ENCODE data around the gene CREB3L1.

Gene CREB3L1, protein sequence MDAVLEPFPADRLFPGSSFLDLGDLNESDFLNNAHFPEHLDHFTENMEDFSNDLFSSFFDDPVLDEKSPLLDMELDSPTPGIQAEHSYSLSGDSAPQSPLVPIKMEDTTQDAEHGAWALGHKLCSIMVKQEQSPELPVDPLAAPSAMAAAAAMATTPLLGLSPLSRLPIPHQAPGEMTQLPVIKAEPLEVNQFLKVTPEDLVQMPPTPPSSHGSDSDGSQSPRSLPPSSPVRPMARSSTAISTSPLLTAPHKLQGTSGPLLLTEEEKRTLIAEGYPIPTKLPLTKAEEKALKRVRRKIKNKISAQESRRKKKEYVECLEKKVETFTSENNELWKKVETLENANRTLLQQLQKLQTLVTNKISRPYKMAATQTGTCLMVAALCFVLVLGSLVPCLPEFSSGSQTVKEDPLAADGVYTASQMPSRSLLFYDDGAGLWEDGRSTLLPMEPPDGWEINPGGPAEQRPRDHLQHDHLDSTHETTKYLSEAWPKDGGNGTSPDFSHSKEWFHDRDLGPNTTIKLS

DNA sequence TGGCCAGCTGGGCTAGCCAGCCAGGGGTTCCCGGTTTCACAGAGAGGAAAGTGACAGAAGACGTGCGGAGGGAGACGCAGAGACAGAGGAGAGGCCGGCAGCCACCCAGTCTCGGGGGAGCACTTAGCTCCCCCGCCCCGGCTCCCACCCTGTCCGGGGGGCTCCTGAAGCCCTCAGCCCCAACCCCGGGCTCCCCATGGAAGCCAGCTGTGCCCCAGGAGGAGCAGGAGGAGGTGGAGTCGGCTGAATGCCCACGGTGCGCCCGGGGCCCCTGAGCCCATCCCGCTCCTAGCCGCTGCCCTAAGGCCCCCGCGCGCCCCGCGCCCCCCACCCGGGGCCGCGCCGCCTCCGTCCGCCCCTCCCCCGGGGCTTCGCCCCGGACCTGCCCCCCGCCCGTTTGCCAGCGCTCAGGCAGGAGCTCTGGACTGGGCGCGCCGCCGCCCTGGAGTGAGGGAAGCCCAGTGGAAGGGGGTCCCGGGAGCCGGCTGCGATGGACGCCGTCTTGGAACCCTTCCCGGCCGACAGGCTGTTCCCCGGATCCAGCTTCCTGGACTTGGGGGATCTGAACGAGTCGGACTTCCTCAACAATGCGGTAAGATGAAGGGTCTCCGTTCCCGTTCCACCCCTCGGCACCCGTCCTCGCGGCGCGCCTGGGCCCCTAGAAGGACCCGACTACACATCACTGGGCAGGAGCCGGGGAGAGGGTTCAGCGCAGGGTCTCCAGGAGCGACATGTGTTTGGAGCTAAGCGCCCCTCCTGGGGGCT, at the start of gene CREB3L1:
TSS of gene CREB3L1 (plus strand) at position 41 of the 765 bp plus-strand sequence. CDS start at position 491, 450 bp downstream.
- no peak for DNase-seq

DNA sequence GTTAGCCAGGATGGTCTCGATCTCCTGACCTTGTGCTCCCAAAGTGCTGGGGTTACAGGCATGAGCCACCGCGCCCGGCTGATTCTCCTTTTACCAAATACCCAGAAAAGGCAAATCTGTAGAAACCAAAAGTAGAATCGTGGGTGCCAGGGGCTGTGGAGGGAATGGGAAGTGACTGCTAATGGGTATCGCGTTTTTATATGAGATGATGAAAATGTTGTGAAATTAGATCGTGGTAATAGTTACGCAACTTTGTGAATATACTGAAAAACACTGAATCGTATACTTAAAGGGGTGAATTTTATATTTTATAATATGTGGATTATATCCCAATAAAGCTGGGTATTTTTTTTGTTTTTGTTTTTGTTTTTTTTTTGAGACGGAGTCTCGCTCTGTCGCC, 48.2 kb upstream of the CREB3L1 start:
- no peak for DNase-seq

DNA sequence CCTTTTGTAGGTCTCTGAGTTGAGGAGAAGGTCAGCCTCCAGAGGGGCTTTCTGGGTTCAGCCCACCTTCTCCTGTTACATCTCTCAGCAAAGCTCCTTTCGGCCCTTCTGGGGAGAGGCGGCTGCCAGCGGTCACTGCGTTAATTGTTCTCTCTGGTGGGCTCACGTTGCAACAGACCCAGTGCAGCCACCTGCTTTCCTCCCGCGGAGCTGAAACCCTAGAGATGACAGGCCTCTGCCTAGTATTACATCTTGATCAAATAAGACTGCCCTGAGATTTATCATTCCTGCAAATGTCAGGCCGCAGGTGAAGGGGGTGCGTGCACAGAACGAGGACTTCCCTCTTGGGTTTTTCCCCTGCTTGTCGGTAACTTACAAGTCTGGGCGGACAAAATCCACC, 43.2 kb upstream of the CREB3L1 start:
- DNase-seq, result no peak

DNA sequence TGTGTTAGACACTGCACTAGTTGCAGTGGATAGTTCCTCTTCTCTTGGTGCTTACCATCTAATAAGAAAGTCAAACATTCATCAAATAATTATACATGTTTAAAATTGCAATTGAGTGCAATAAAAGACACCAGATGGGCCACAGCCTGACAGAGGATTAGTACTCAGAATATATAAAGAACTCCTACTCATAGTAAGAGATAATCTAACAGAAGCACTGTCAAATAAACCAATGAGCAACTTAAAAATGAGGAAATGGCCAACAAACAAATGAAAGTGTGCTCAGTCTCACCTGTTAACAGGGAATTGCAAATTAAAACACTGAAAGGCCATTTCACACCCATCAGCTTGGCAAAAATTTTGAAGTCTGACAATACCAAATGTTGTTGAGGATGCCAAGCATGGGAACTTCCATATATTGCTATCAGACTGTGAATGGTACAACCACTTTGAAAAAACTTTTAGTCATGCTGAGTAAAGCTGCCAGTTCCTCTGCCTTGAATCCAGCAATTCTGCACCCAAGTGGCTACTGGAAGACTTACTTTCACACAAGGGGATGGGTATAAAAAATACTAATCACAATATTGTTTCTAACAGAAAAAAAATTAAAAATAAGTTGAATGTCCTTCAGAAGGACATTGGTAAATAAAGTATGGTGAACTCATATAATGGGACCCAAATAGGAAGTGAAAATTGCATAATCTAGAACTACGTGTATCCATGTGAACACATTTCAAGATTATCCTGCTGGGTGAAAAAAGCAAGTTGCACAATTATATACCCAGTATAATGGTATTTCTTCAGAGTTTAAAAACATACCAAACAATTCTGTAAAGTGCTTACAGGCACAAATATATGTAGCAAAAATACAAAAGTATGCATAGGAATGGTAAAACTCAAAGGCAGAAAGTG, 41.4 kb upstream of the CREB3L1 start:
- no peak for DNase-seq

DNA sequence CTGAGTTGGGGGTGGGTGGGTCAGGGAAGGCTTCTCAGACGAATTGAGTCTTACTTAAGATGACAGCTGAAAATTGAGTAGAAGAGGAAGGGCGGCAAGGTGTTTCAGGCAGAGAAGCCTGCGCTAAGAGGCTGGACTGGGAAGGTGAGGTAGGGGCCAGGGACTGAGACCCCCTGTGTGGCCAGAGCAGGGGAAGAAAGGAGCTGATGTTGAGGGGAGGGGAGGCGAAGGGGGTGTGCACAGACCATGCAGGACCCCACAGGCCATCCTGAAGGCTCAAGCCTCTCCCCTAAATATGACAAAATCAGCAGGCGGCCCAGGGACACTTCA, 40.6 kb upstream of the CREB3L1 start:
- no peak for DNase-seq

DNA sequence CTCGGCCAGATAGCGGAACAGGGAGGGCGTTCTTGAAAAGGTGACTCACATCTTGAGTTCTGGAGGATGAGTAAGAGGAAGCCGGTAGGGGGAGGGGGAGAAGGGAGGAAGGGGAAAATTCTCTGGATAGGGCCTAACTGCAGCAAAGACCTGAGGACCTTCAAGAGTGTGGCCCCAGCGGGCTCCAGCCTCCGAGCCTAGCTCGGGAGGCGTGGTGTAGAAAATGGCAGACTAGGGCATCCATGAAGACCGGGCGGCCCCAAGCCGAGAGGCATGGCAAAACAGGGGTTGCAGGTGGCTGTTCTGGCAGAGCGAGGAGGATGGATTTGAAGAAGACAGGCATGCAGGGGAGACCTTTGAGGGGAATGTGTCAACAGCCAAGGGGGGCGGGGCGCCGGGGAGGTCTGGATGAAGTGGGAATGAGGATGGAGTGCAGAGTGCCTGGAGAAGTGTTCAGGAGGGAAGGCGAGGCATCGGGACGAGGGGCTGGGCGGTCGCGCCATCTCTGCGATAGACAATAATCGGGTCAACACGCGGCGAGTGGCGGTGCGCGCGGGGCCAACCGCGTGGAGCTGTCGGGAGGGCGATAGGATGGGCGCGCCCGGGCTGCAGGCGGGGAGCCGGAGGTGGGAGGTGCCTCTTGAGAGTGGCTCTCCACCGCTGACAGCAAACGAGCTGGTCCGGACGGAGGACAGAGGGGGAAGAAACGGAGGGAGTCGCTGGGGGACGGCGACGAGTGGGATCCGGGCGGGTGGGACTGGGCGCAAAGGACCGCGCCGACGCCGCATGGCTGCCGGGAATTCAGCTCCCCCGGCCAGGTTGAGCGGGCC, 40.0 kb upstream of the CREB3L1 start:
- peak in 1 of 4 experiments; percentile 27 for DNase-seq

DNA sequence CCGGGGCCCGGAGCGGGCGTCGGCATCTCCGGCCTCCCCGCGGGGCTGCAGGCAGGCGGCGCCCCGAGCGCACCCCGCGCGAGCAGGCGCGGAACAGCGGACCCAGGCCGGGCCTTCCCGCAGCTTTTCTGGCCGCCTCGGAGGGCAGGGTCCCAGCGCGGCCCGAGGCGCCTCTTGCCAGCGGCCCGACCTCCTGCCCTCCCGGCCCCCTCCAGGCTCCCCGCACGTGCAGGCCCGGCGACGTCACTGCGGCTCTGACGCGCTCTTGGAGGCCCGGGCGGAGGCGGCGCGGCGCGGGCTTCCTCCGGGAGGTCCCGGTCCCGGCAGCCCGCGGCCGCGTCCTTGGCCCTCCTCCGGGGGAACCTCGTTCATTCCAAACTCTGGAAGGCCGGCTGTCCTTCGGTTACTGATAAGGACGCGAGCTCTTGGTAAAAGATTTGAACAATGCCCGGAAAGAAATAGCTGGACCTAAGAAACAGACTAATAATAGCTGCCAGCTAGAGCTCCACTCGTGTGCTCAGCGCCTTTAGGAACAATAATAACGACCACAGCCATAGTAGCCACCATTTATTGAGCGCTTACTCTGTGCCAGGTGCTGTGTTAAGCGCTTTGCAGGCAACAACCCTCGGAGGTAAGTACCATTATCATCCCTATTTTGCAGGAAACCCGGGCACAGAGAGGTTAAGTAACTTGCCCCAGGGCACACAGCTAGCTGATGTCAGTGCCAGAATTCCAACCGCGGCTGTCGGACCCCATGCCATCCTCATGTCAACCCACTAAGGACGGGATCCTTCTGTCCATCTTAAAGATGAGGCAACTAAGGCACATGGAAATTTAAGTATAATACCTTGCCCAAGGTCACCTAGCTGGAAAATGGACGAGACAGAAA, 39.1 kb upstream of the CREB3L1 start:
- peak; percentile 20 to 37 (median 24) for DNase-seq

DNA sequence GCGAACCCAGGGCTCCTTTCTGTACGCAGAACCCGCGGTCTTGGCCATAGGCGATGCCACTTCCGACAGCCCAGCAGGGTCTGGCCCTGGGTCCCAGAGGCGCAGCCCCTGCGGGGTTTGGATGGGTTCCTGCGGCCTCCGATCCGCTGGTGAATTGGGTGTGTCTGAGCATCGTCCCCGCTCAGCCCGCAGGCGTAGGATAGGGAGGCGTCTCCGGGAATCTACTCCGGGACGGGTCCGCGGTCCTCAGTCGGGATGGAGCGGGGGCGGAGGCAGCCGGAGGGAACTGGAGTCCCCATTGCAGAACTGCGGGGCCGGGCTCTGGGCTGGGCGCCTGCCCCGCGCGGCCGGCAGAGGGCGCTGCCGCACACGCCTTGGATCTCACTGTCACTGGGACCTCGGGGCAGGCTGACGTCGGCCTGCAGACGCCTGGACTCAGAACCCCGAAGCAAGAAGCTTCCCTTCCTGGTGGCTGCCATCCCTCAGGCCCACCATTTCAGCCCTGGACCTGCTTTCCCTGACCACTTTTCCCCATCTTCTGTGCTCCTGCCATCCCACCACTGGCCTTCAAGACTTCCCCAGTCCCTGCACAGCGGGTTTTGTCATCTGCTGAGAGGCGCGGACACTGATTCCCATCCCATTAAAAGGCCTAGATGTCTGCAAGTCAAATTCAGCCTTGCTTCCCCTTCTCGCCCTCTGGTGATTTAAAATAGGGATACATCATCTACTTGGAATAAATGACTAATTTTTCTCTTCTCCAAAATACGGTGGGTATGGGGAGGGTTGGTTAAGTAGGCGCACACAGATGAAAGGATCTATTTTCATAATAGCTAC, 38.3 kb upstream of the CREB3L1 start:
- peak; percentile 57 to 68 (median 64) for DNase-seq

DNA sequence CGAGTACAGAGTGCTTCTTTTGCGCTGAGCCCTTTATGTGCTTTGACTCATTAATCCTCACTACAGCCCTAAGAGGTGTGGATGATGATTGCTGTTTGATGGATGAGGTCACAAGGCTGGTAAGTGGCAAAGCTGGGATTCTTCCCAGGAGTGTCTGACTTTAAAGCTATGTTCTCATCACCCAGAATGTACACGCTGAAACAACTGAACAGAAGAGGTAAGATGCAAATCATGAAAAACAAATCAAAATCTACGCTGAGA, 37.7 kb upstream of the CREB3L1 start:
- no peak for DNase-seq

DNA sequence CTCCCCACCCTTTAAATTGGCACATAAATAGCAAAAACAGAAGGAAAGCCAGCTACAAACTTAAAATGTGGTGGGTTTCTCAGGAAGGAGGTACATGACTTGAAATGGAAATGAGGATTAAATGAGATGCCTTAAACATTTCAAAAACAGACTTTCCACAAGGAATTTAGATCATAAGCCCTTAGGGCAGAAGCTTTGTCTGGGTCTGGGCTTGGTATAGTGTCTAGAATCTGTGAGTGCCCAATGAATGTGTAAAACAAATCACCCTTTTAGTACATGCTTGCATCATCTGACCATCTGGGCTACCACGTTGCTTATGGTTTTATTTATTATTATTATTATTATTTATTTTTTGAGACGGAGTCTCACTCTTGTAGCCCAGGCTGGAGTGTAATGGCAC, 37.1 kb upstream of the CREB3L1 start:
- no peak for DNase-seq

DNA sequence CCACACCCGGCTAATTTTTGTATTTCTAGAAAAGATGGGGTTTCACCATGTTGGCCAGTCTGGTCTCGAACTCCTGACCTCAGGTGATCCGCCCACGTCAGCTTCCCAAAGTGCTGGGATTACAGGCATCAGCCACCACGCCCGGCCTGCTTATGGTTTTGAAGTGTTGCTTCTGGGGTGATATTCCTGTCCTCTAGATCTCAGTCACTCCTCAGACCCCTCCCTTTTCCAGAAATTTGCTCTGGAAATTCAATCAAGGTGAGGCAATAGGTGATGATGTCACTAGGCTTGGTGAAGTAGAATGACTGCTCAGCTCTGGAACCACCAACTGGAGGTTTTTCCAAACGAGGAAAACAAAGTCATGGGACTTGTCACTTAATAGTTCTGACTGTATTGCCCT, 36.6 kb upstream of the CREB3L1 start:
- no peak for DNase-seq

DNA sequence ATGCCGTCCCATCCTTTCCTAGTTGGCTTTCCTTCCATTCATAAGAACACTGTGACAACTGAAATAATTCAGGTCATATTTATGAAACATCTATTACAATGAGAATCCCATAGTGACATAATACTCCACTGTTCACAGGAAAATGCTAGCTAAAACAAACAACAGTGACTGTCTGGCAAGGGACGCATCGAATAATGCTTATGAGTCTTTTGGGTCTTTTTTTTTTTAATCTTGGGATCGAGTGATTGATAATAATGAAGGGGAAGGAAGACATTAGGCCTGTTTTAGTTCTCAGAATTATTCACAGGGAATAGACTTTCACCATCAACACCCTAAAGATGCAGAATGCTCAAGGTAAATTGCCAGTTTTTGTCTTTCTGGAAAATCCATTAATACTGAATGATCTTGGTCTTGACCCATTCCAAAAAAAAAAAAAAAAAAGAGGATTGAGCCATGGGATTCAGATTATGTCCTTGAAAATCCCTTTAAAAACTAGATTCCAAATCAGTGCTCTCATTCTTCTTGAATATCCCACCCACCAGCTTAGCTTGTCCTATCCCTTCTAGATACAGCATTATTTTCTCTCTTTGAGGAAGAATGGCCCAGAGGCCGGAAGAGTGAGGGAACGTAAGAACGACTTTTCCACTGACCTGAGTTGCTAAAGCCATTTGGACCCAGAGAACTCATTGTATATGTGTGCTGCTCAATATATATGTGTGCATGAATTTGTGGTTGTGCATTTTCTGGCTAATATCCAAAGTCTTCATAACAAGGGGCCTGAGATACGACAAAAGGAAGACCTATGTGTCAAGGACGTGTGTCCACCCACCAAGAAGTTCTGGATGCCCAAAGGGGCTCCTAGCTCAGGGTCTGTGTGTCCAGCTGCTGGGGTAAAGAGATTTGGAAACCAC, 35.2 kb upstream of the CREB3L1 start:
- no peak for DNase-seq

DNA sequence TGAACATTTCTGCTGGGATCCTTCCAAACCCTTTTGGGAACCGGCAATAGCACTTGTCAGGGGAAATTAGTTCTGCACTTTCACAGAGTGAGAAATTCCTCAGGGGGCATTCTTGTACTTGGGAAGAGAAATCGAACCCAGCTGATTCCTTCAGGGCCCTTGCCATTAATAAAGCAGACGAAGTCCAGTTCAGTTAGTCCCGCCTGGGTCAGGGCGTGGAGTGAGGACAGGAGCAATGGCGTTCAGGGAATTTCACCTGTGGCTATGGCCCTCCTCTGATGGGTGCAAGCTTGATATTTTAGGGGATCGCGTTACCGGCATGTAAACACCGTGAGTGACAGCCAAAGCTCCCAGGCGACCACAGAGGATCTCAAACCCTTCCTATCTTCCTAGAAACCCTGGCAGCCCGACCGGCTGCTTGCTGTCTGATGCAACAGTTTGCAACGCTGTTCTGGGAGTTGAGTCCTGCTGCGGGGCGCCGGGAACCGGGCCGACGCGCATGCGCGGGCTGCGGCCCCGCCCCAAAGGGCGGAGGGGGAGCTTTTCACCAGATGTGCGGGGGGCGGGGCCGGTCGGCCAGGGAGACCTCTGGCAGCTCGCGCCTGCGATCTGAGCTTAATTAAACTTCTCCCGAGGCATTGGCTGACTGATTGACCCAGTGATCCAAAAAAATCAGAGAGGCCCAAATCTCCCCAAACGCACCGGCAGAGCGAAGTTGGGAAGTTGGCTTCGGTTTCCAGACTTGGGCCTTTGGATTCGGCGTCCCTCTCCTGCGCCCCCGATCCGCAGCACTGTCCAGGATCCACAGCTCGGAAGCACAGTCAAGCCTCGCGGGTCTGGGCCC, 34.3 kb upstream of the CREB3L1 start:
- peak; percentile 69 to 79 (median 73) for DNase-seq

DNA sequence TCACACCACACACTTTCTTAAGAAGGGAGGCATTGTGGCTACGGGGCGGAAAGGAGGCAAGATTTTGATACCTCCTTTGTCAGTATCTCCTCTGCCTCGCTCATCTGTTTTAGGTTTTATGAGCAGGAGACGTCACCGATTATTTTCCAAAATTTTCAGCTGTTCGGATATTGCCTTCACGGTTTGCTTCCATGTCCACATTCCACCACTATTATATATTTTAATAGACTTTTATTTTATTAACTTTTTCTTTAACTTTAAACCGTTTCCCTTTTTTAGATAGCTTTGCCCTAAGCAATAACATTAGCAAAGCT, 33.7 kb upstream of the CREB3L1 start:
- DNase-seq, result no peak

DNA sequence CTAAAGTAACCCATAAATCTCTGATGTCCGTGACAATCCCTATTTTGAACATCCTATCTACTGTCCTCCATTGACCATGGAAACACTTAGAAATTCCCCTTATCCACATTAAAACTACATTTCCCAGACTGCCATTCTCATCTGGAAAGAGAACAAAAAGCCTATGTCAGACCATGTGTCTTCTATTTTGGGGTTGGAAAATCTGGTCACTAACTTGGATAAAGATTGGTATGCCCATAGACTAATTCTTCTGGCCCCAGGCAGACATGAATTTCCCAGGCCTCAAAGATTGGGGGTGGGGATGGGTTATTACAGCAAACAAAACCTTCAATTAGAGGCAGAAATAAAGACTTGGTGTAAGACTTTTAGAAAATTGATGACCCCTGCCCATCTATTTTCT, 30.9 kb upstream of the CREB3L1 start:
- no peak for DNase-seq

DNA sequence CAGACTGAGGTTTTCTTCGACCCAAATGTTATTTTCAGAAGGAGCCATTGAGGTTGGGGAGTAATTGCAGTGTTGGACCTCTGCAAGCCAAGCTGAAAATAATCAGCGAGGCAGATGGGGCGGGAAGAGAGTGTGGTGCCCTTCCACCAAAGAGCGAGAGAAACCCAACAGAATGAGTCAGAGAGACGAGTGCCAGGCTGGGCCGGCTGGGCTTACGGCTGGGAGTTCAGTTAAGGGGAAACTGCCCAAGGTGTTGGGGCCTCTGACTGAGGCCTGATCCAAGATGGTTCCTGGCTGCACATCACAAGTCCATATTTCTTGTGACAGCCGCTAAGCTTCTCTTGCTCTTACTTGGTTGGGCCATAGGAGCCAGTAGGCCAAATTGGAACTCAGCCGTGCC, 30.4 kb upstream of the CREB3L1 start:
- DNase-seq, result no peak

DNA sequence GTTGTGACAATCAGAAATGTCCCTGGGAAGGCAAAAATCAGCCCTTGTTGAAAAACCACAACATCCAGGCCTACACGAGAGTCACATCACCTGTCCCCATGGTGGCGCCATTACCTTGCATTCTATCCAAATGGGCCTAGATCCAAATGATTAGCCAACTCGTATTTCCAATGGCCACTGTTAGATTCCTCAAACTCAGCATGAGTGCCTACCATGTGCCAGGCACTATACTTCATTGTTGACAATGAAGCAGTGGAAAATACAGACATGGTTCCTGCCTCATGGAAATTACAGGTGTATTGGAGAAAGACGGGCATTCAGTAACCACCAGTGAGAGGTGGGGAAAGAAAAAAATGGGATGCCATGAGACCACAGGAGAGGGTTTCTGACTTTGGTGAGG, 29.8 kb upstream of the CREB3L1 start:
- DNase-seq, result no peak

DNA sequence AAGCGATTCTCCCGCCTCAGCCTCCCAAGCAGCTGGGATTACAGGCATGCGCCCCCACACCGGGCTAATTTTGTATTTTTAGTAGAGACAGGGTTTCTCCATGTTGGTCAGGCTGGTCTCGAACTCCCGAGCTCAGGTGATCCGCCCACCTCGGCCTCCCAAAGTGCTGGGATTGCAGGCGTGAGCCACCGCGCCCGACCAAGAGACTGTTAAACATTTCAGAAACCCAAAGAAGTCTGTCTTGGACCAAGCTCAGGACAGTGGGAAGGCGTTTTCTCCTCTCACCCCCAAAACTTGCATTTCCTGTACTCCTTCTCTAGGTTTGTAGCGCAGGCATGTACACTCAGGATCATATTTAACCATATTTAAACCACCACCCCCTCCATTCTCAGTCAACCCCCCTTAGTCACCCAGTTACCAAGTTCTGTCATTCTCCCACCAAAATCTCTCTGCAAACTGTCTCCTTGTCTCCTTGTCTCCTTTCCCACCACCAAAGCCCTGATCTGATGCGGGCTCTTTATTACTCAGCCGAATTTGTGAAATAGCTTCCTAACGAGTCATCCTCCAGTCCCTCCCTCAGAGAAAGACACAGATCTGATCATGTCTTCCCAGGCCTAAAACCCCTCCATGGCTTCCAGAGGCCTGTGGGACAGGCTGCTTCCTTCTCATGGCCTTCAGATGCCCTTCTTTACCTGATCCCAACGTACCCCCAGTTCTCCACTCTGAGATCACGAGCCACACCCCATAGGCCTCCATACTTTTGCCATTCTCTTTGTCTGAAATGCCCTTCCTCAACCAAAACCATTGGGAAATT, 29.0 kb upstream of the CREB3L1 start:
- DNase-seq, result no peak
